Measurements from ENCODE around the gene HLA-G. TPM values are rescaled to one million over a fixed set of nuclear protein-coding genes. Genes with fewer than 3 reads are reported as not detected.

The HLA-G gene
- total and polyA plus RNA-seq, 3 donors from 2014 or later, result 1.2 to 7.4 (median 4.4) TPM

GRCh38 chr6:29796026-29796425 lies 31.6 kb upstream of the HLA-G start:
- Histone ChIP-seq H3K4me3 (no peak overlapping the region), H3K27me3 (no peaks in the 10 kb centered on the region), H3K36me3 (ENCODE audit: low read depth, missing control alignments) (no peaks in the 10 kb centered on the region), H3K9me3 (no peaks in the 10 kb centered on the region), H3K27ac (no peak overlapping the region), H3K4me1 (peaks cover 5% of the 10 kb centered on the region)
- TF ChIP-seq POLR2A (IDR thresholded peaks at IDR 0.05) (no peak), CTCF (IDR thresholded peaks at IDR 0.05) (no peak)
- no peak for DNase-seq
- intact Hi-C loops (cut with DNase I; ENCODE audit: low total_unique reads), result no loop called here
- WGBS, 2 donors, result 58 to 67% methylated on average over 2 of the region's 2 CpGs

GRCh38 chr6:29797135-29797534 lies 30.5 kb upstream of the HLA-G start:
- WGBS, 2 donors, result 18 to 65% methylated on average over 2 of the region's 2 CpGs
- H3K27me3 ChIP-seq, result no peaks in the 10 kb centered on the region
- no peak overlapping the region for H3K4me3 ChIP-seq
- no peaks in the 10 kb centered on the region for H3K36me3 ChIP-seq (ENCODE audit: low read depth, missing control alignments)
- intact Hi-C loops (cut with DNase I; ENCODE audit: low total_unique reads), result no loop called here
- H3K27ac ChIP-seq, result no peak overlapping the region
- H3K4me1 ChIP-seq, result no peaks in the 10 kb centered on the region
- TF ChIP-seq POLR2A (IDR thresholded peaks at IDR 0.05) (no peak), CTCF (IDR thresholded peaks at IDR 0.05) (no peak)
- DNase-seq, result no peak
- H3K9me3 ChIP-seq, result no peaks in the 10 kb centered on the region

- no peaks in the 10 kb centered on the region for H3K27me3 ChIP-seq
- no peaks in the 10 kb centered on the region for H3K9me3 ChIP-seq
- 87 to 96% methylated on average over 5 of the region's 5 CpGs for WGBS, 2 donors
- no peaks in the 10 kb centered on the region for H3K36me3 ChIP-seq (ENCODE audit: low read depth, missing control alignments)
- H3K4me3 ChIP-seq, result no peak overlapping the region
- no peak for DNase-seq
- intact Hi-C loops (cut with DNase I; ENCODE audit: low total_unique reads), result no loop called here
- TF ChIP-seq POLR2A (IDR thresholded peaks at IDR 0.05) (no peak), CTCF (IDR thresholded peaks at IDR 0.05) (no peak)
- no peaks in the 10 kb centered on the region for H3K4me1 ChIP-seq
- no peak overlapping the region for H3K27ac ChIP-seq
These were observed 29.7 kb upstream of the HLA-G start for GRCh38 chr6:29797966-29798365.

GRCh38 chr6:29800254-29800653 lies 27.4 kb upstream of the HLA-G start:
- Histone ChIP-seq H3K4me3 (no peak overlapping the region), H3K36me3 (ENCODE audit: low read depth, missing control alignments) (no peaks in the 10 kb centered on the region), H3K4me1 (no peaks in the 10 kb centered on the region), H3K27me3 (no peaks in the 10 kb centered on the region), H3K9me3 (no peaks in the 10 kb centered on the region), H3K27ac (no peak overlapping the region)
- 69 to 80% methylated on average over 15 to 24 of the region's 24 CpGs for WGBS, 2 donors
- no peak for TF ChIP-seq POLR2A (IDR thresholded peaks at IDR 0.05)
- no peak for TF ChIP-seq CTCF (IDR thresholded peaks at IDR 0.05)
- intact Hi-C loops (cut with DNase I; ENCODE audit: low total_unique reads), result no loop called here
- no peak for DNase-seq

- Histone ChIP-seq H3K4me1 (no peaks in the 10 kb centered on the region), H3K27me3 (no peaks in the 10 kb centered on the region), H3K4me3 (no peak overlapping the region), H3K9me3 (no peaks in the 10 kb centered on the region), H3K27ac (no peak overlapping the region), H3K36me3 (ENCODE audit: low read depth, missing control alignments) (no peaks in the 10 kb centered on the region)
- no peak for DNase-seq
- TF ChIP-seq CTCF (IDR thresholded peaks at IDR 0.05) (no peak), POLR2A (IDR thresholded peaks at IDR 0.05) (no peak)
- WGBS, 2 donors, result 86 to 94% methylated on average over 3 of the region's 3 CpGs
- intact Hi-C loops (cut with DNase I; ENCODE audit: low total_unique reads), result no loop called here
These were observed 21.2 kb upstream of the HLA-G start for GRCh38 chr6:29806387-29806786.

Measured in testis (tissue), 3 donors.